Measurements from ENCODE around the gene SPIN3. TPM values are rescaled to one million over a fixed set of nuclear protein-coding genes. Genes with fewer than 3 reads are reported as not detected.
"Not testable (repeated sequence)": the region's sequence is repeated elsewhere in the genome, so short reads cannot be mapped to it uniquely, and the experiment has no call there.

The SPIN3 gene
- total RNA-seq (2014; rRNA removed; shearing (Covaris generic)), result 7.4 and 12.7 TPM in 2 replicates

GRCh38 chrX:56995271-56995994 is at the start of gene SPIN3:
Gene SPIN3 (minus strand): TSS chrX:56995541. CDS start chrX:56994947, 594 bp downstream.
- DNase-seq, result peak; percentile 69
- H3K36me3 ChIP-seq (replicated peaks; ENCODE audit: control insufficient read depth, insufficient read depth, low read length), result peaks cover 2% of the 10 kb centered on the region; the same call in 1 of the 2 replicates
- H3K27me3 ChIP-seq (ENCODE audit: control insufficient read depth, insufficient read depth, low read length), result no peaks in the 10 kb centered on the region
- peak within 1 kb of the TSS; percentile 72 for H3K4me3 ChIP-seq (ENCODE audit: insufficient read depth, low read depth, low read length)

- Histone ChIP-seq H3K36me3 (replicated peaks; ENCODE audit: control insufficient read depth, insufficient read depth, low read length) (no peaks in the 10 kb centered on the region), H3K27me3 (ENCODE audit: control insufficient read depth, insufficient read depth, low read length) (no peaks in the 10 kb centered on the region), H3K4me3 (ENCODE audit: insufficient read depth, low read depth, low read length) (no peak overlapping the region)
- no peak for DNase-seq
Observed at GRCh38 chrX:57044245-57044644, 48.9 kb upstream of the SPIN3 start.

GRCh38 chrX:57037265-57037664 is 41.9 kb upstream of the SPIN3 start:
- not testable (repeated sequence) for H3K27me3 ChIP-seq (ENCODE audit: control insufficient read depth, insufficient read depth, low read length); H3K4me3 ChIP-seq (ENCODE audit: insufficient read depth, low read depth, low read length); DNase-seq; H3K36me3 ChIP-seq (replicated peaks; ENCODE audit: control insufficient read depth, insufficient read depth, low read length)

GRCh38 chrX:56994375-56995270 is 718 bp downstream of the SPIN3 start:
- peak; percentile 3 for DNase-seq
- Histone ChIP-seq H3K36me3 (replicated peaks; ENCODE audit: control insufficient read depth, insufficient read depth, low read length) (peaks cover 2% of the 10 kb centered on the region; the same call in 1 of the 2 replicates), H3K27me3 (ENCODE audit: control insufficient read depth, insufficient read depth, low read length) (no peaks in the 10 kb centered on the region), H3K4me3 (ENCODE audit: insufficient read depth, low read depth, low read length) (peak overlapping the region; percentile 72)

- no peaks in the 10 kb centered on the region for H3K27me3 ChIP-seq (ENCODE audit: control insufficient read depth, insufficient read depth, low read length)
- DNase-seq, result no peak
- H3K4me3 ChIP-seq (ENCODE audit: insufficient read depth, low read depth, low read length), result no peak overlapping the region
- H3K36me3 ChIP-seq (replicated peaks; ENCODE audit: control insufficient read depth, insufficient read depth, low read length), result no peaks in the 10 kb centered on the region
Observed at GRCh38 chrX:56987741-56988140, 7.6 kb downstream of the SPIN3 start.

- DNase-seq, result no peak
- H3K4me3 ChIP-seq (ENCODE audit: insufficient read depth, low read depth, low read length), result no peak overlapping the region
- H3K27me3 ChIP-seq (ENCODE audit: control insufficient read depth, insufficient read depth, low read length), result no peaks in the 10 kb centered on the region
- peaks cover 2% of the 10 kb centered on the region; the same call in 1 of the 2 replicates for H3K36me3 ChIP-seq (replicated peaks; ENCODE audit: control insufficient read depth, insufficient read depth, low read length)
Observed at GRCh38 chrX:56986138-56986537, 9.2 kb downstream of the SPIN3 start.

- H3K36me3 ChIP-seq (replicated peaks; ENCODE audit: control insufficient read depth, insufficient read depth, low read length), result peaks cover 5% of the 10 kb centered on the region; the same call in 1 of the 2 replicates
- no peak overlapping the region for H3K4me3 ChIP-seq (ENCODE audit: insufficient read depth, low read depth, low read length)
- H3K27me3 ChIP-seq (ENCODE audit: control insufficient read depth, insufficient read depth, low read length), result no peaks in the 10 kb centered on the region
- peak; percentile 18 for DNase-seq
Observed at GRCh38 chrX:56978172-56978571, 17.2 kb downstream of the SPIN3 start.

GRCh38 chrX:56975611-56976010 is 19.7 kb downstream of the SPIN3 start:
- Histone ChIP-seq H3K27me3 (ENCODE audit: control insufficient read depth, insufficient read depth, low read length) (no peaks in the 10 kb centered on the region), H3K36me3 (replicated peaks; ENCODE audit: control insufficient read depth, insufficient read depth, low read length) (peaks cover 4% of the 10 kb centered on the region; the same call in 1 of the 2 replicates), H3K4me3 (ENCODE audit: insufficient read depth, low read depth, low read length) (no peak overlapping the region)
- no peak for DNase-seq

GRCh38 chrX:56974408-56974807 is 20.9 kb downstream of the SPIN3 start:
- no peaks in the 10 kb centered on the region for H3K27me3 ChIP-seq (ENCODE audit: control insufficient read depth, insufficient read depth, low read length)
- DNase-seq, result no peak
- H3K36me3 ChIP-seq (replicated peaks; ENCODE audit: control insufficient read depth, insufficient read depth, low read length), result peaks cover 4% of the 10 kb centered on the region
- H3K4me3 ChIP-seq (ENCODE audit: insufficient read depth, low read depth, low read length), result no peak overlapping the region

GRCh38 chrX:56969559-56969958 is 25.8 kb downstream of the SPIN3 start:
- no peak for DNase-seq
- no peaks in the 10 kb centered on the region for H3K27me3 ChIP-seq (ENCODE audit: control insufficient read depth, insufficient read depth, low read length)
- no peak overlapping the region for H3K4me3 ChIP-seq (ENCODE audit: insufficient read depth, low read depth, low read length)
- H3K36me3 ChIP-seq (replicated peaks; ENCODE audit: control insufficient read depth, insufficient read depth, low read length), result no peaks in the 10 kb centered on the region; the same call in 1 of the 2 replicates

- no peak overlapping the region for H3K4me3 ChIP-seq (ENCODE audit: insufficient read depth, low read depth, low read length)
Observed at GRCh38 chrX:56968980-56969379, 26.4 kb downstream of the SPIN3 start.

GRCh38 chrX:56963377-56963776 is 32.0 kb downstream of the SPIN3 start:
- H3K4me3 ChIP-seq (ENCODE audit: insufficient read depth, low read depth, low read length), result no peak overlapping the region
- H3K36me3 ChIP-seq (replicated peaks; ENCODE audit: control insufficient read depth, insufficient read depth, low read length), result no peaks in the 10 kb centered on the region
- DNase-seq, result no peak
- H3K27me3 ChIP-seq (ENCODE audit: control insufficient read depth, insufficient read depth, low read length), result no peaks in the 10 kb centered on the region

More at GRCh38 chrX:56968980-56969379, 26.4 kb downstream of the SPIN3 start:
- no peak for DNase-seq
- no peaks in the 10 kb centered on the region; the same call in 1 of the 2 replicates for H3K36me3 ChIP-seq (replicated peaks; ENCODE audit: control insufficient read depth, insufficient read depth, low read length)
- H3K27me3 ChIP-seq (ENCODE audit: control insufficient read depth, insufficient read depth, low read length), result no peaks in the 10 kb centered on the region

- no peak for DNase-seq
- H3K27me3 ChIP-seq (ENCODE audit: control insufficient read depth, insufficient read depth, low read length), result no peaks in the 10 kb centered on the region
- H3K36me3 ChIP-seq (replicated peaks; ENCODE audit: control insufficient read depth, insufficient read depth, low read length), result no peaks in the 10 kb centered on the region
- no peak overlapping the region for H3K4me3 ChIP-seq (ENCODE audit: insufficient read depth, low read depth, low read length)
Observed at GRCh38 chrX:56947699-56948098, 47.6 kb downstream of the SPIN3 start.

GRCh38 chrX:56946201-56946600 is 49.1 kb downstream of the SPIN3 start:
- DNase-seq; H3K4me3 ChIP-seq (ENCODE audit: insufficient read depth, low read depth, low read length); H3K27me3 ChIP-seq (ENCODE audit: control insufficient read depth, insufficient read depth, low read length); H3K36me3 ChIP-seq (replicated peaks; ENCODE audit: control insufficient read depth, insufficient read depth, low read length): not testable (repeated sequence)

GRCh38 chrX:56945226-56945625 is 50.1 kb downstream of the SPIN3 start:
- not testable (repeated sequence) for H3K36me3 ChIP-seq (replicated peaks; ENCODE audit: control insufficient read depth, insufficient read depth, low read length); H3K4me3 ChIP-seq (ENCODE audit: insufficient read depth, low read depth, low read length); H3K27me3 ChIP-seq (ENCODE audit: control insufficient read depth, insufficient read depth, low read length); DNase-seq
